ENCODE measurements around the gene S100Z.
"Not testable (repeated sequence)": the region's sequence is repeated elsewhere in the genome, so short reads cannot be mapped to it uniquely, and the experiment has no call there.

The S100Z gene

GRCh38 chr5:76805821-76806505 is 43.9 kb upstream of the S100Z start:
- Mint-ChIP-seq H3K9me3 (peaks cover 4% of the 10 kb centered on the region), H3K4me3 (peak overlapping the region in 1 of 3 experiments; percentile 9), H3K27me3 (ENCODE audit: low read depth) (peaks cover 25% of the 10 kb centered on the region), H3K27ac (peak overlapping the region; percentile 38 to 62 (median 53)), H3K4me1 (peaks cover 34% of the 10 kb centered on the region), H3K36me3 (ENCODE audit: low read depth) (peaks cover 3% of the 10 kb centered on the region)
- TF ChIP-seq CTCF (IDR thresholded peaks at IDR 0.05; ENCODE audit: unreplicated experiment in 3 of 3): no peak

GRCh38 chr5:76807296-76807695 is 42.5 kb upstream of the S100Z start:
- H3K9me3 Mint-ChIP-seq: peaks cover 7% of the 10 kb centered on the region
- peaks cover 24% of the 10 kb centered on the region for H3K4me1 Mint-ChIP-seq
- H3K27ac Mint-ChIP-seq: peak overlapping the region; percentile 36 to 86 (median 40)
- H3K36me3 Mint-ChIP-seq (ENCODE audit: low read depth): peaks cover 3% of the 10 kb centered on the region
- H3K27me3 Mint-ChIP-seq (ENCODE audit: low read depth): peaks cover 25% of the 10 kb centered on the region
- H3K4me3 Mint-ChIP-seq: no peak overlapping the region
- no peak for TF ChIP-seq CTCF (IDR thresholded peaks at IDR 0.05; ENCODE audit: unreplicated experiment in 3 of 3)

GRCh38 chr5:76808141-76808691 is 41.6 kb upstream of the S100Z start:
- Mint-ChIP-seq H3K4me3 (no peak overlapping the region), H3K36me3 (ENCODE audit: low read depth) (peaks cover 3% of the 10 kb centered on the region), H3K9me3 (peaks cover 7% of the 10 kb centered on the region), H3K27me3 (ENCODE audit: low read depth) (peaks cover 23% of the 10 kb centered on the region), H3K27ac (peak overlapping the region; percentile 40 to 86 (median 51)), H3K4me1 (peaks cover 24% of the 10 kb centered on the region)
- no peak for TF ChIP-seq CTCF (IDR thresholded peaks at IDR 0.05; ENCODE audit: unreplicated experiment in 3 of 3)

- no peak for TF ChIP-seq CTCF (IDR thresholded peaks at IDR 0.05; ENCODE audit: unreplicated experiment in 3 of 3)
Observed at GRCh38 chr5:76809141-76809540, 40.7 kb upstream of the S100Z start.

GRCh38 chr5:76810236-76810635 is 39.6 kb upstream of the S100Z start:
- Mint-ChIP-seq H3K27ac (no peak overlapping the region), H3K4me1 (peaks cover 24% of the 10 kb centered on the region), H3K4me3 (no peak overlapping the region), H3K36me3 (ENCODE audit: low read depth) (peaks cover 3% of the 10 kb centered on the region), H3K9me3 (peaks cover 7% of the 10 kb centered on the region), H3K27me3 (ENCODE audit: low read depth) (peaks cover 22% of the 10 kb centered on the region)
- no peak for TF ChIP-seq CTCF (IDR thresholded peaks at IDR 0.05; ENCODE audit: unreplicated experiment in 3 of 3)

More at GRCh38 chr5:76809141-76809540, 40.7 kb upstream of the S100Z start:
- peaks cover 3% of the 10 kb centered on the region for H3K36me3 Mint-ChIP-seq (ENCODE audit: low read depth)
- no peak overlapping the region for H3K4me3 Mint-ChIP-seq
- peaks cover 21% of the 10 kb centered on the region for H3K27me3 Mint-ChIP-seq (ENCODE audit: low read depth)
- H3K27ac Mint-ChIP-seq: peak overlapping the region in 1 of 3 experiments; percentile 21
- peaks cover 24% of the 10 kb centered on the region for H3K4me1 Mint-ChIP-seq
- H3K9me3 Mint-ChIP-seq: peaks cover 7% of the 10 kb centered on the region

GRCh38 chr5:76811214-76811613 is 38.6 kb upstream of the S100Z start:
- no peak for TF ChIP-seq CTCF (IDR thresholded peaks at IDR 0.05; ENCODE audit: unreplicated experiment in 3 of 3)
- Mint-ChIP-seq H3K27ac (no peak overlapping the region), H3K4me3 (no peak overlapping the region), H3K36me3 (ENCODE audit: low read depth) (peaks cover 3% of the 10 kb centered on the region), H3K9me3 (peaks cover 7% of the 10 kb centered on the region), H3K27me3 (ENCODE audit: low read depth) (peaks cover 27% of the 10 kb centered on the region), H3K4me1 (peaks cover 17% of the 10 kb centered on the region)

GRCh38 chr5:76812209-76812608 is 37.6 kb upstream of the S100Z start:
- peaks cover 14% of the 10 kb centered on the region for H3K4me1 Mint-ChIP-seq
- H3K36me3 Mint-ChIP-seq (ENCODE audit: low read depth); H3K4me3 Mint-ChIP-seq; H3K9me3 Mint-ChIP-seq; H3K27ac Mint-ChIP-seq: not testable (repeated sequence)
- peaks cover 33% of the 10 kb centered on the region for H3K27me3 Mint-ChIP-seq (ENCODE audit: low read depth)
